ENCODE measurements around the gene YES1. TPM values are rescaled to one million over a fixed set of nuclear protein-coding genes. Genes with fewer than 3 reads are reported as not detected.

The YES1 gene
- total RNA-seq, 1 experiment from 2014 or later = 84.5 TPM

DNA sequence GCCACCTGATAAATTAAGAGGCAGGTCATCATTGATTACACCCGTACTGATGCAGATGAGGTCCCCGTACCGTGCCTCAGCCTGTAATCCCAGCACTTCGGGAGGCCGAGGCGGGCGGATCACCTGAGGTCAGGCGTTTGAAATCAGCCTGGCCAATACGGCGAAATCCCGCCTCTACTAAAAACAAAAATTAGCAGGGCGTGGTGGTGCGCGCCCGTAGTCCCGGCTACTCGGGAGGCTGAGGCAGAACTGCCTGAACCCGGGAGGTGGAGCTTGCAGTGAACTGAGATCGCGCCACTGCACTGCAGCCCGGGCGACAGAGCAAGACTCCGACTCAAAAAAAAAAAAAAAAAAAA is 98.9 kb downstream of the YES1 start:
- peak overlapping the region; percentile 34; the same call in 1 of the 2 replicates for H3K27ac ChIP-seq (ENCODE audit: low read depth, low read length)
- POLR2A ChIA-PET = interaction anchor here (1.0 kb wide), 1 partner anchor 126 kb away, joined by 4 read pairs; no protein-coding TSS in a partner anchor

DNA sequence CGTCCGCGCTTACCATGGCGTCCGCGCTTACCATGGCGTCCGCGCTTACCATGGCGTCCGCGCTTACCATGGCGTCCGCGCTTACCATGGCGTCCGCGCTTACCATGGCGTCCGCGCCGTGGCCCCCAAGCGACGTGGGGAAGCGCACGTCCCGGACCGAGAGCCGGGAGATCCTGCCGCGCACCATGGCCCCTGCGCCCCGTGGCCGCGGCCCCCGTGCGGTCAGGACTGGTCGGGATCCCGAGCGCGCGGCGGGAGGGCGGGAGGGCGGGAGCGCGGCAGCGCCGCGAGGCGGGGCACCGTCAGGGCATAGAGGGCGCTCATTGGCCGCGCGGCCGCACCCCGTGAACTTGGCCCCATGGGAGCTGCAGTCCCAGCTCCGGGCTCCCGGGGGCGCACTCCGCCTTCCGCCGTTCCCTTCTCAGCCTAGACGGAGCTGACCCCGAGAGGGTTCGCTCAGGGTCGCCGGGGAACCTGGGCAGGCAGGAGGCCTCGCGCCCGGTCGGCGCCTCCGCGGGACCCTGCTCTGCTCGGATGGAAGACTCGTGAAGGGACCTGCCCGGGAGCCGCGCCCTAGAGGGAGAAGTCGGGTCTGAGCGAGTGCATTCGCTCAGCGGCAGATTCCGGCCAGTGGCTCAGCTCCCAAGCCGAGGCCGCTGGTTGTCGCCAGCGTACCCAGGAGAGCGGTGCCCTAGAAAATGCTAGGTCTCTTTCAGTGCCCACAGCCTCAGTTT is 99.5 kb downstream of the YES1 start, which contains the start of gene ENOSF1:
TSS of gene ENOSF1 (minus strand) at position 230 of the 734 bp plus-strand sequence. CDS start at position 187, 43 bp downstream.
- no peaks in the 10 kb centered on the region for H3K27me3 ChIP-seq (ENCODE audit: insufficient read depth, low read length)
- no peaks in the 10 kb centered on the region for H3K9me2 ChIP-seq (ENCODE audit: insufficient read depth)
- ATAC-seq = peak; percentile 98
- H3K4me2 ChIP-seq (ENCODE audit: low read length) = peak within 1 kb of the TSS; percentile 99
- H3K9me3 ChIP-seq (ENCODE audit: control insufficient read depth in 1 of 2, insufficient read depth in 1 of 2, low read depth in 1 of 2, low read length in 2 of 2) = no peaks in the 10 kb centered on the region
- CTCF ChIA-PET = interaction anchor here (0.7 to 1.5 kb wide), 7 partner anchors 8 to 129 kb away, joined by 3 to 19 read pairs (median 4); no protein-coding TSS in a partner anchor
- H3K9ac ChIP-seq (ENCODE audit: low read length) = peak within 1 kb of the TSS; percentile 95
- H3K36me3 ChIP-seq (ENCODE audit: control insufficient read depth in 1 of 2, insufficient read depth in 2 of 2, low read length in 2 of 2) = peaks cover 2 to 5% of the 10 kb centered on the region in 2 experiments; a peak in 1 of 4 replicates
- POLR2A ChIA-PET = interaction anchor here (1.0 kb wide), 1 partner anchor 127 kb away, joined by 4 read pairs; no protein-coding TSS in a partner anchor
- BruUV-seq (replicated peaks) = no TSS peak
- H3K4me1 ChIP-seq (ENCODE audit: control insufficient read depth in 1 of 2, insufficient read depth in 2 of 2, low read length in 2 of 2) = peaks cover 2 to 12% of the 10 kb centered on the region in 2 experiments; a peak in 3 of 4 replicates
- RAD21 ChIA-PET (ENCODE audit: low non-redundant PET in 1 of 2, low total read pairs in 2 of 2, uncharacterized antibody in 2 of 2, unreplicated experiment in 2 of 2) = interaction anchor here in 1 of 2 experiments (1.0 kb wide), 1 partner anchor 127 kb away, joined by 5 read pairs; no protein-coding TSS in a partner anchor
- peaks cover 45% of the 10 kb centered on the region for H3K79me2 ChIP-seq (ENCODE audit: insufficient read depth, low read length)
- H3K4me3 ChIP-seq (replicated peaks in 1 of 2; ENCODE audit: low read depth in 1 of 2, low read length in 2 of 2) = peak within 1 kb of the TSS; percentile 65 to 82
- peak; percentile 54 for DNase-seq (ENCODE audit: low read depth, low spot score)
- peak within 1 kb of the TSS; percentile 64 for H2AFZ ChIP-seq (ENCODE audit: low read depth, low read length, poor library complexity, severe bottlenecking)
- intact Hi-C loops (cut with micrococcal nuclease) = loop anchor here (5.0 kb wide), 1 partner anchor 55 kb away; the partner anchor contains the start of gene TYMS
- H3K27ac ChIP-seq (ENCODE audit: low read depth, low read length) = peak within 1 kb of the TSS; percentile 70
- H4K20me1 ChIP-seq (ENCODE audit: insufficient read depth) = no peaks in the 10 kb centered on the region
- TF ChIP-seq ELF1 (IDR thresholded peaks at IDR 0.05; ENCODE audit: borderline replicate concordance, low read depth) (no peak), RAD21 (IDR thresholded peaks at IDR 0.05; ENCODE audit: low read depth) (peak; percentile 49; the same call in 1 of the 2 replicates), SIN3A (IDR thresholded peaks at IDR 0.05; ENCODE audit: low read depth) (no peak), JUND (IDR thresholded peaks at IDR 0.05) (0 out of 2 replicates have a peak, but pooled peaks have one; percentile 10), EZH2 (IDR thresholded peaks at IDR 0.05) (no peak), CBX3 (IDR thresholded peaks at IDR 0.05; ENCODE audit: low read depth) (0 out of 2 replicates have a peak, but pooled peaks have one; percentile 51), SRF (IDR thresholded peaks at IDR 0.05; ENCODE audit: low read depth) (no peak), YY1 (IDR thresholded peaks at IDR 0.05; ENCODE audit: extremely low read depth, insufficient replicate concordance, low read depth, low read length) (peak; percentile 64), POLR2AphosphoS5 (IDR thresholded peaks at IDR 0.05; ENCODE audit: low read depth, low read length) (peak; percentile 84)
- TF ChIP-seq, protein P1, sequence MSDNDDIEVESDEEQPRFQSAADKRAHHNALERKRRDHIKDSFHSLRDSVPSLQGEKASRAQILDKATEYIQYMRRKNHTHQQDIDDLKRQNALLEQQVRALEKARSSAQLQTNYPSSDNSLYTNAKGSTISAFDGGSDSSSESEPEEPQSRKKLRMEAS (IDR thresholded peaks at IDR 0.05) = peak; percentile 78
- TF ChIP-seq, protein P2, sequence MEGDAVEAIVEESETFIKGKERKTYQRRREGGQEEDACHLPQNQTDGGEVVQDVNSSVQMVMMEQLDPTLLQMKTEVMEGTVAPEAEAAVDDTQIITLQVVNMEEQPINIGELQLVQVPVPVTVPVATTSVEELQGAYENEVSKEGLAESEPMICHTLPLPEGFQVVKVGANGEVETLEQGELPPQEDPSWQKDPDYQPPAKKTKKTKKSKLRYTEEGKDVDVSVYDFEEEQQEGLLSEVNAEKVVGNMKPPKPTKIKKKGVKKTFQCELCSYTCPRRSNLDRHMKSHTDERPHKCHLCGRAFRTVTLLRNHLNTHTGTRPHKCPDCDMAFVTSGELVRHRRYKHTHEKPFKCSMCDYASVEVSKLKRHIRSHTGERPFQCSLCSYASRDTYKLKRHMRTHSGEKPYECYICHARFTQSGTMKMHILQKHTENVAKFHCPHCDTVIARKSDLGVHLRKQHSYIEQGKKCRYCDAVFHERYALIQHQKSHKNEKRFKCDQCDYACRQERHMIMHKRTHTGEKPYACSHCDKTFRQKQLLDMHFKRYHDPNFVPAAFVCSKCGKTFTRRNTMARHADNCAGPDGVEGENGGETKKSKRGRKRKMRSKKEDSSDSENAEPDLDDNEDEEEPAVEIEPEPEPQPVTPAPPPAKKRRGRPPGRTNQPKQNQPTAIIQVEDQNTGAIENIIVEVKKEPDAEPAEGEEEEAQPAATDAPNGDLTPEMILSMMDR (IDR thresholded peaks at IDR 0.05 in 2 of 3, conservative IDR thresholded peaks at IDR 0.05 in 1 of 3; ENCODE audit: borderline replicate concordance in 1 of 3, insufficient read depth in 1 of 3, low read depth in 2 of 3, low read length in 2 of 3) = peak; percentile 60 to 79 (median 63); a peak in 5 of 6 replicates

More for the DNA sequence above, 98.9 kb downstream of the YES1 start:
- Histone ChIP-seq H4K20me1 (ENCODE audit: insufficient read depth) (no peaks in the 10 kb centered on the region), H3K4me1 (ENCODE audit: control insufficient read depth in 1 of 2, insufficient read depth in 2 of 2, low read length in 2 of 2) (peaks cover 2 to 12% of the 10 kb centered on the region in 2 experiments; a peak in 3 of 4 replicates), H3K4me2 (ENCODE audit: low read length) (peak overlapping the region; percentile 35; the same call in 1 of the 2 replicates), H3K9me3 (ENCODE audit: control insufficient read depth in 1 of 2, insufficient read depth in 1 of 2, low read depth in 1 of 2, low read length in 2 of 2) (no peaks in the 10 kb centered on the region), H3K9ac (ENCODE audit: low read length) (no peak overlapping the region), H3K4me3 (replicated peaks in 1 of 2; ENCODE audit: low read depth in 1 of 2, low read length in 2 of 2) (no peak overlapping the region), H2AFZ (ENCODE audit: low read depth, low read length, poor library complexity, severe bottlenecking) (no peak overlapping the region), H3K27me3 (ENCODE audit: insufficient read depth, low read length) (no peaks in the 10 kb centered on the region), H3K79me2 (ENCODE audit: insufficient read depth, low read length) (peaks cover 40% of the 10 kb centered on the region), H3K36me3 (ENCODE audit: control insufficient read depth in 1 of 2, insufficient read depth in 2 of 2, low read length in 2 of 2) (peaks cover 2 to 5% of the 10 kb centered on the region in 2 experiments; a peak in 1 of 4 replicates), H3K9me2 (ENCODE audit: insufficient read depth) (no peaks in the 10 kb centered on the region)
- intact Hi-C loops (cut with micrococcal nuclease) = loop anchor here (5.0 kb wide), 1 partner anchor 56 kb away; the partner anchor contains the start of gene TYMS
- ChIA-PET CTCF (interaction anchor here (0.7 to 1.5 kb wide), 7 partner anchors 8 to 128 kb away, joined by 3 to 19 read pairs (median 4); no protein-coding TSS in a partner anchor), RAD21 (ENCODE audit: low non-redundant PET in 1 of 2, low total read pairs in 2 of 2, uncharacterized antibody in 2 of 2, unreplicated experiment in 2 of 2) (interaction anchor here in 1 of 2 experiments (1.0 kb wide), 1 partner anchor 126 kb away, joined by 5 read pairs; no protein-coding TSS in a partner anchor)
- TF ChIP-seq ZFX (IDR thresholded peaks at IDR 0.05) (no peak), RAD21 (IDR thresholded peaks at IDR 0.05; ENCODE audit: low read depth) (no peak), SRF (IDR thresholded peaks at IDR 0.05; ENCODE audit: low read depth) (no peak), ELF1 (IDR thresholded peaks at IDR 0.05; ENCODE audit: borderline replicate concordance, low read depth) (no peak), FOSL1 (IDR thresholded peaks at IDR 0.05; ENCODE audit: low read depth) (no peak), JUND (IDR thresholded peaks at IDR 0.05) (no peak), CEBPB (IDR thresholded peaks at IDR 0.05; ENCODE audit: low read depth) (no peak), ZNF274 (IDR thresholded peaks at IDR 0.05; ENCODE audit: low read depth, low read length) (no peak), EZH2phosphoT487 (IDR thresholded peaks at IDR 0.05; ENCODE audit: borderline replicate concordance) (no peak), POLR2AphosphoS5 (IDR thresholded peaks at IDR 0.05; ENCODE audit: low read depth, low read length) (no peak), POLR2A (IDR thresholded peaks at IDR 0.05; ENCODE audit: borderline replicate concordance, extremely low read depth, insufficient read depth, insufficient read length) (no peak), SIN3A (IDR thresholded peaks at IDR 0.05; ENCODE audit: low read depth) (no peak)
- TF ChIP-seq, protein P1 (IDR thresholded peaks at IDR 0.05) = no peak
- DNase-seq (ENCODE audit: low read depth, low spot score) (no peak), ATAC-seq (no peak)
- BruUV-seq (replicated peaks) = no TSS peak
